NCI-H510A treated with DMSO at 0.1 percent for 48 hours (cell line): ENCODE data around the gene SPNS3.

Source experiments
- DNase-seq: peaks from one replicate; lab custom pipeline; 2025; lab: John Stamatoyannopoulos, UW

Gene SPNS3, protein sequence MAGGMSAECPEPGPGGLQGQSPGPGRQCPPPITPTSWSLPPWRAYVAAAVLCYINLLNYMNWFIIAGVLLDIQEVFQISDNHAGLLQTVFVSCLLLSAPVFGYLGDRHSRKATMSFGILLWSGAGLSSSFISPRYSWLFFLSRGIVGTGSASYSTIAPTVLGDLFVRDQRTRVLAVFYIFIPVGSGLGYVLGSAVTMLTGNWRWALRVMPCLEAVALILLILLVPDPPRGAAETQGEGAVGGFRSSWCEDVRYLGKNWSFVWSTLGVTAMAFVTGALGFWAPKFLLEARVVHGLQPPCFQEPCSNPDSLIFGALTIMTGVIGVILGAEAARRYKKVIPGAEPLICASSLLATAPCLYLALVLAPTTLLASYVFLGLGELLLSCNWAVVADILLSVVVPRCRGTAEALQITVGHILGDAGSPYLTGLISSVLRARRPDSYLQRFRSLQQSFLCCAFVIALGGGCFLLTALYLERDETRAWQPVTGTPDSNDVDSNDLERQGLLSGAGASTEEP

GRCh38 chr17:4433515-4434031 is at the start of gene SPNS3:
TSS of gene SPNS3 (plus strand) at chr17:4433940. CDS start at chr17:4433968, 28 bp downstream.
- no peak for DNase-seq

GRCh38 chr17:4386406-4386805 is 47.3 kb upstream of the SPNS3 start:
- no peak for DNase-seq

- DNase-seq: no peak
These were observed 46.6 kb upstream of the SPNS3 start for GRCh38 chr17:4387137-4387536.

DNA sequence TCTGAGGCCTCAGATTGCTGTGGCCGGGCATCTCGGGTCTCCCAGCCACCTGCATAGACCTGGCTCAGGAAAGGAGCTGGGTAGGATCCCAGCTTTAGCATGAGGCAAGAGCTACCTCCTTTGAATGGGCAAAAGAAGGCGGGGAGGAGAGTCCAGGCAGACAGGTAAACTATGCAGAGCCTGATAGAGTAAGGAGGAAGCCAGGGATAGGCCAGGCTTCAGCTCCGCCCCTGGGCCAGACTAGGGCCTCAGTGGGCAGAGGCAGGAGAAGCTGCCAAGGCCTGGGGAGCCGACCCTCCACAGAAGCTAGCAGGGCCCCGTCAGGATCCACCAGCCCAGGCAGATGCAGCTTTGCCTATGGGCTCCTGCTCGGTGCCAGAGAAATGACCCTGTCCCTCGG is 44.7 kb upstream of the SPNS3 start:
- DNase-seq: peak; percentile 30

GRCh38 chr17:4393806-4394205 is 39.9 kb upstream of the SPNS3 start:
- no peak for DNase-seq

DNA sequence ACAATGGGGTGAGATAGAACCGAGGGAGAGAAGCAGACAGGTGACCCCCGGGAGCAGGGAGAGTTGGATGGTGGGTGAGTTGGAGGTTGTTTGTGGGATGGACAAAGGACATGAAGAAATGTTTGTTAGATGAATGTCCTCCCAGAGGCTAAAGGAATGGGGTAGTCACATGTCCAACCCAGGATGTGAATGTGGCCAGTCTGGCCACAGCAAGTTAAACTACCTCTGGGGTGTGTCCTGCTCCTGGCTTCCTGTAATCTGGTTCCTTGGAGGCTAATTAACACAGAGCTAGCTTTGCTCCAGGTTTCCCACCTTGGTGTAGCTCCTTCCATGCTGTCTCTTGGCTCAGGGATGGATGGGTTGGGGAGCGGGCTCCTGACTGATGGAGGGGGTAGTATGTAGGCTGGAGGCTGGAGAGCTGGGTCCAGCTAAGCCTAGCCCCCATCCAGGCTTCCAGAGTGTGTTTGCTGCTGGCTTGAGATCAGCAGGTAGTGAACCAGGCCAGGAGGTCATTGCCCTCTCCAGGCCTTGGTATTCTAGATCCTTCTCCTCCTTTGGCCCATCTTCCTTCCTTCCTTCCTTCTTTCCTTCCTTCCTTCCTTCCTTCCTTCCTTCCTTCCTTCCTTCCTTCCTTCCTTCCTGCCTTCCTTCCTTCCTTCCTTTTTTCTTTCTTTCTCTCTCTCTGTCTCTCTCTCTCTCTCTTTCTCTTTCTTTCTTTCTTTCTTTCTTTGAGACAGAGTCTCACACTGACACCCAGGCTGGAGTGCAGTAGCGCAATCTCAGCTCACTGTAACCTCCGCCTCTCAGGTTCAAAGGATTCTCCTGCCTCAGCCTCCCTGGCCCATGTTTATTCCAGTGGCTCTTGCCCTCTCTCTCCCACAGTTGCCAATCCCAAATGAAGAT is 39.3 kb upstream of the SPNS3 start:
- DNase-seq: no peak

DNA sequence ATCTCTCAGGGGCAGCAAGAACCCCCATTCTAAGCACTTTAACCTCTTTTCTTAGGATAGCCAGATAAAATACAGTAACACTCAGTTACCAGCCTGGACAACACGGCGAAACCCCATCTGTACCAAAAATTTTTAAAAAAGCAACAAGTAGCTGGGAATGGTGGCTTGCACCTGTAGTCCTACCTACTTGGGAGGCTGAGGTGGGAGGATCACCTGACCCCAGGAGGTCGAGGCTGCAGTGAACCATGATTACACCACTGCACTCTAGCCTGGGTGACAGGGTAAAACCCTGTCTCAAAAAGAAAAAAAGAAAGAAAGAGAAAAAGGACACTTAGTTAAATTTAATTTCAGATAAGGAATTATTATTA is 38.6 kb upstream of the SPNS3 start:
- DNase-seq: no peak

DNA sequence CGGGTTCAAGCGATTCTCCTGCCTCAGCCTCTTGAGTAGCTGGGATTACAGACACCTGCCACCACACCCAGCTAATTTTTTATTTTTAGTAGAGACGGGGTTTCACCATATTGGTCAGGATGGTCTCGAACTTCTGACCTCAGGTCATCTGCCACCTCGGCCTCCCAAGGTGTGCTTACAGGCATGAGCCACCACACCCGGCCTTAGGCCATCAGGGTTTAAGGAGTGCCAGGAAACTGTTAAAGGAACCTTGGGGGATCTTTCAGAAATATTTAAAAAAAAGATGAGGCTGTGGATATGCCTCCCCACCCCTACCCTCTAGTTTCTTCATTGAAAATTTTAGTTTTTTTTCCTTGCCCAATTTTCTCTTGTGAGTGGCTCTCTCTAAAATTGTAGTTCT is 35.9 kb upstream of the SPNS3 start:
- DNase-seq: no peak

- DNase-seq: no peak
These were observed 28.6 kb upstream of the SPNS3 start for GRCh38 chr17:4405038-4405669.

DNA sequence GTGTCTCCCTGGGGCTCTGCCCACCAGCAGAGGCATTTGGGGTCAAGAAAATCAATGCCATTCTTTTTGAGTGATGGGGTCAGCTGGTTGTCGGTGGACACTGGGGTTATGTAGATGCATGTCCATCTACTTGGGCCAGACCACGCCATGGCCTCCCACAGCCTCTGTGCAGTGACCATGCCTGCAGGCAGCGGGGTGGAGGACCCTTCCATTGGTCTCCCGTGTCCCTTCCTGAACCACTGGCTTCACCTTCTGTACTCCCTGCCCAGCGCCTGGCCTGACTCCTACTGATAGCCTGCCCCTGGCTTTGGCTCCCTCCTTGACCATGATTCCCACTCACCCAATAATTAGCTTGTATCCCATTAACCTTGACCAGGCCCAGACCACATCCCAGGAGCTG is 28.0 kb upstream of the SPNS3 start:
- no peak for DNase-seq

DNA sequence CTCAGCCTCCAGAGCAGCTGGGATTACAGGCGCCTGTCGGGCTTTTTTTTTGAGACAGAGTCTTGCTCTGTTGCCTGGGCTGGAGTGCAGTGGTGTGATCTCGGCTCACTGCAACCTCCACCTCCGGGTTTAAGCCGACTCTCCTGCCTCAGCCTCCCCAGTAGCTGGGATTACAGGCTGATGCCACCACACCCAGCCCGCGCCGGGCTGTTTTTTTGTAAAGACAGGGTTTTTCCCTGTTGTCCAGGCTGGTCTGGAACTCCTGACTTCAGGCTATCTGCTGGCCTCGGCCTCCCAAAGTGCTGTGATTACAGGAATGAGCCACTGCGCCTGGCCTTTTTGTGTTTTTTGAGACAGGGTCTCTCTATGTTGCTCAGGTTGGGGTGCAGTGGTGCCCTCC is 27.4 kb upstream of the SPNS3 start:
- DNase-seq: no peak

GRCh38 chr17:4407216-4407615 is 26.5 kb upstream of the SPNS3 start:
- no peak for DNase-seq

GRCh38 chr17:4407851-4408250 is 25.9 kb upstream of the SPNS3 start:
- no peak for DNase-seq

DNA sequence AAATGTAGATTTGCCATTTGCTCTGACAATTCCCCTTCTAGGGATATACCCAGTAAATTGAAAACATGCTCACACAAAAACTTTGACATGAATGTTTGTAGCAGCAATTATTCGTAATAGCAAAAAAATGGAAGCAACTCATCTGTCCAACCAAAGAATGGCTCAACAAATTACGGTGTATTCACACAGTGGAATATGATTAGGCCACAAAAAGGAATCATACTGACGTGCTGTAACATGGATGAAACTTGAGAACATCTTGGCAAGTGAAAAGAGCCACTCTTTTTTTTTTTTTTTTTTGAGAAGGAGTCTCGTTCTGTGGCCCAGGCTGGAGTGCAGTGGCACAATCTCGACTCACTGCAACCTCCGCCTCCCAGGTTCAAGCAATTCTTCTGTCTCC is 24.1 kb upstream of the SPNS3 start:
- no peak for DNase-seq

DNA sequence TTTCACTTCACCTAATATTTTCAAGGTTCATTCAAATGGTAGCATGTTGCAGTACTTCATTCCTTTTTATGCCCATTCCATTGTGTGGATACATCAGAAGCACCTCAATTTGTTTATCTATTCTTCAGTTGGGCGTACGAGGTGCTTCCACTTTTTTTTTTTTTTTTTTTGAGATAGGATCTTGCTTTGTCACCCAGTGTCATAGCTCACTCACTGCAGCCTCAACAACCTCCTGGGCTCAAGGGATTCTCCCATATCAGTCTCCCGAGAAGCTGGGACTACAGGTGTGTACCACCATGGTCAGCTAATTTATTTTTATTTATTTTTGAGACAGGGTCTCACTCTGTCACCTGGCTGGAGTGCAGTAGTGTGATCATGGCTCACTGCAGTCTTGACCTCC is 22.5 kb upstream of the SPNS3 start:
- no peak for DNase-seq

DNA sequence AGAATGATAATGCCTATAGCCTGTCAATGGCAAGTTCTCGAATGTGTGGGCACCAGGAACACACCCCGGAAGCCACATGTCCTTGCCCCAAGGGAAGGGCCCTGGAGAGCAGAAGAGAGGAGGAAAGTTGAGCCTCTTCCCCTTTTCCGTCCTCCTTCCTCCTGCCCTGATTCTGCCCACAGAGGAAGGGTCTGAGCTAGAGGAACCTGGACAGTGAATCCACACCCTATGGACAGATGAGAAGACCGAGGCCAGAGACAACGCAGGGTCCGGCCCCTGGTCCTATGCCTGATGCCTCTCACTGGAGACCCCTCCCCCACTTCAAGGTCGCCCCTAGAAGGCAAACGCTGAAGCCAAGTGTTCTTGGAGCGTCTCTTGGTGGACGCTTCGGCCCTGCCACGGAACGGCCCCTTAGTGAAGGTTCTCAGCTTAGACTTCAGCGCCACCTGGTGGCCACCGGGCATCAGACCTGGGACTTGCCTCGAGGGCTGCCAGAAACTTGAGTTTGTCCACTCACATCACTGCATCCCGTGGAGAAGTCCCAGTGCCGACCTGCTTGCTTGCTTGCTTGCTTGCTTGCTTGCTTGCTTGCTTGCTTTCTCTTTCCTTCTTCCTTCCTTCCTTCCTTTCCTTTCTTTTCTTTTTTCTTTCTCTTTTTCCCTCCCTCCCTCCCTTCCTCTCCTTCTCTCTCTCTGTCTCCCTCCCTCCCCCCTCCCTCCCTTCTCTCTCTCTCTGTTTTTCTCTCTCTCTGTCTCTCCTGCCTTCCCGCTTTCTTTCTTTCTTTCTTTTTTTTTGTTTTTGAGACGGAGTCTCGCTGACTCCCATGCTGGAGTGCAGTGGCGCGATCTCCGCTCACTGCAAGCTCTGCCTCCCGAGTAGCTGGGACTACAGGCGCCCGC is 20.6 kb upstream of the SPNS3 start:
- DNase-seq: peak; percentile 82

DNA sequence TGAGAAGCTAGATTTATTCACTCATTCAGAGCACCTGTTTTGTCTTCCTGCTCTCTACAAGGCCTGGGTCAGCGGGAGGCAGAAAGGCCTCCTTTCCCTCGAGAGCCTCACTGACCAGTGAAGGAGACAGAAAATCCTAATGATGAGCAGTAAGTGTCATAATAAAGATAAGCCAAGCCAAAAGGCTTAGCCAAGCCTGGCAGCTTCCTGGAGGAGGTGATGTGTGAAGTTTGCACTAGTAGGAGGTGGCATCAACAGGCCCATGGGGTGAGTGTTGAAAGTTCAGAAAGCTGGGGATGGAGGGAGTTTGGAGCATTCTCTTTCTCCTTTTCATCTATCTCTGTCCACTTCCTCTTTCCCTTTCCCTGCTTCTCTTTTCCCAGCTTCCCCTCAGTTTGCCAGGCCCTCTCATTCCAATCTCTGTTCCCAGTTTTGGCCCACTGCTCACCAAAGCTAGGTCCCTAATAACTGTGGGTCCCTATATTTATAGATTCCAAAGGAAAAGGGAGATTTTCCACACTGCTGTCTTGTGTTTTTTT is 16.5 kb upstream of the SPNS3 start:
- DNase-seq: no peak

DNA sequence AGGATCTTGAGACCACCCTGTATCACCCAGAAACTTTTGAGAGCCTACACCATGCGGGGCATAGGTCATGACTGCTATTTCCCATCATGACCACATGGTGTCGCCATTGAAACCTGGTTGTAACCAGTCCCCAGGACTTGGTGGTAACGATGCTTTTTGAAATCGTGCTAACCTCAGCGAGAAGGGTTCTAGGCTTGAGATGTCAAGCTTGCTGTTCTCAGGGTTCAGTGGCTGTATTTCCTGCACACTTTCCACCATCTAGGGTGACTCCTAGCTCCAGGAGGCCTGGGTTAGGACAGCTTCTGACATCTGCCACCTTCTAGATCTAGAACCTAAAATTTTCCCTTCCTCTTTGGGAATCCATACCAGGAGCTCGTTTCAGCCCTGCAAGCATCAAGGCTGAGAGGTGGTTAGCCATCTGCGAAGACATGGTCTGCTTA is 13.0 kb upstream of the SPNS3 start:
- peak; percentile 67 for DNase-seq

GRCh38 chr17:4422864-4423263 is 10.9 kb upstream of the SPNS3 start:
- DNase-seq: no peak

- DNase-seq: no peak
These were observed 8.3 kb upstream of the SPNS3 start for GRCh38 chr17:4425398-4425797.
